HG03439 (cell line): Measurements from ENCODE around the gene NAA20.
"Not testable (repeated sequence)": the region's sequence is repeated elsewhere in the genome, so short reads cannot be mapped to it uniquely, and the experiment has no call there.

ENCODE experiments used
- ATAC-seq: cut with Tn5 transposase; IDR thresholded peaks from one replicate; pipeline ENCODE4 v1.9.1; 2021; ENCODE audit warnings: mild to moderate bottlenecking, moderate library complexity; ENCODE audit not compliant: unreplicated experiment

Gene NAA20

GRCh38 chr20:19991308-19991707 lies 25.9 kb upstream of the NAA20 start:
- ATAC-seq = no peak

- no peak for ATAC-seq
Measured at GRCh38 chr20:19991854-19992253, 25.3 kb upstream of the NAA20 start.

GRCh38 chr20:19992996-19993908 lies 23.9 kb upstream of the NAA20 start:
- ATAC-seq = no peak

- ATAC-seq = no peak
Measured at GRCh38 chr20:19993958-19994669, 23.0 kb upstream of the NAA20 start.

- ATAC-seq = no peak
Measured at GRCh38 chr20:19995220-19995863, 21.8 kb upstream of the NAA20 start.

- ATAC-seq = no peak
Measured at GRCh38 chr20:19996222-19996621, 20.9 kb upstream of the NAA20 start.

- no peak for ATAC-seq
Measured at GRCh38 chr20:19996917-19997316, 20.2 kb upstream of the NAA20 start.

GRCh38 chr20:19998990-19999705 lies 18.0 kb upstream of the NAA20 start:
- ATAC-seq = no peak

- ATAC-seq = no peak
Measured at GRCh38 chr20:20000211-20000968, 16.8 kb upstream of the NAA20 start.

- ATAC-seq = no peak
Measured at GRCh38 chr20:20002101-20002998, 14.8 kb upstream of the NAA20 start.

GRCh38 chr20:20003031-20003954 lies 13.9 kb upstream of the NAA20 start:
- no peak for ATAC-seq

- not testable (repeated sequence) for ATAC-seq
Measured at GRCh38 chr20:20003955-20004322, 13.2 kb upstream of the NAA20 start.

GRCh38 chr20:20005342-20005741 lies 11.8 kb upstream of the NAA20 start:
- ATAC-seq = no peak

GRCh38 chr20:20009784-20010253 lies 7.3 kb upstream of the NAA20 start:
- ATAC-seq = no peak

- ATAC-seq = no peak
Measured at GRCh38 chr20:20010639-20011500, 6.3 kb upstream of the NAA20 start.

GRCh38 chr20:20012541-20012940 lies 4.6 kb upstream of the NAA20 start:
- no peak for ATAC-seq

- ATAC-seq = no peak
Measured at GRCh38 chr20:20014659-20015058, 2.5 kb upstream of the NAA20 start.
